Heart left ventricle (tissue), 16 donors: ENCODE measurements around the gene GPC2. TPM values are rescaled to one million over a fixed set of nuclear protein-coding genes. Genes with fewer than 3 reads are reported as not detected.
"Not testable (repeated sequence)": the region's sequence is repeated elsewhere in the genome, so short reads cannot be mapped to it uniquely, and the experiment has no call there.

Experiments
- ATAC-seq, 4 donors: fragments of 200-7000 bp; cut with Tn5 transposase; one replicate each; pipeline ENCODE4 v1.9.1; 2020 to 2022; ENCODE audit warnings: moderate library complexity in 4 of 4, mild to moderate bottlenecking in 3 of 4, moderate number of reproducible peaks in 1 of 4
- DNase-seq, 5 donors: peaks; one replicate each; pipeline ENCODE4 v3.0.0-alpha.2; 2020
- H3K27ac ChIP-seq, 12 donors: fragments of 200-600 bp; sonication (generic) in 4 of 12; one replicate each; pipeline versions ENCODE4 v1.5.0 to v1.8.0; 2016 to 2022; ENCODE audit warnings: mild to moderate bottlenecking in 2 of 12
- H3K27me3 ChIP-seq, 9 donors: fragments of 200-600 bp; sonication (generic) in 2 of 9; one replicate each; pipeline versions ENCODE4 v1.5.1 to v1.8.0; 2016 to 2022; ENCODE audit warnings: mild to moderate bottlenecking in 3 of 9
- H3K36me3 ChIP-seq, 9 donors: fragments of 200-600 bp; sonication (generic) in 2 of 9; one replicate each; pipeline versions ENCODE4 v1.5.0 to v1.8.0; 2018 to 2022; ENCODE audit warnings: mild to moderate bottlenecking in 2 of 9
- H3K4me1 ChIP-seq, 12 donors: fragments of 200-600 bp; sonication (generic) in 4 of 12; one replicate each; pipeline versions ENCODE4 v1.5.0 to v1.8.0; 2016 to 2022; ENCODE audit warnings: mild to moderate bottlenecking in 3 of 12
- H3K4me3 ChIP-seq, 12 donors: fragments of 200-600 bp; sonication (generic) in 4 of 12; one replicate each; pipeline versions ENCODE4 v1.5.0 to v1.8.0; 2017 to 2022; ENCODE audit warnings: mild to moderate bottlenecking in 9 of 12, moderate library complexity in 4 of 12
- H3K9me3 ChIP-seq, 12 donors: fragments of 200-600 bp; sonication (generic) in 4 of 12; one replicate each; pipeline versions ENCODE4 v1.5.0 to v1.8.0; 2016 to 2022; ENCODE audit warnings: mild to moderate bottlenecking in 1 of 12
- POLR2A ChIP-seq, 2 donors: fragments of 450-650 bp; IDR thresholded peaks; one replicate each; pipeline ENCODE4 v1.6.1; 2017; ENCODE audit warnings: antibody characterized with exemption in 2 of 2, mild to moderate bottlenecking in 2 of 2, moderate library complexity in 2 of 2
- WGBS, 4 donors: extraction: QIAGEN DNeasy Blood & Tissue Kit in 2 of 4; methylation state at CpG; one replicate each; pipeline versions ENCODE4 v1.1.5 to v1.1.7; 2013 to 2018; 5-methylcytosine and 5-hydroxymethylcytosine counted together
- intact Hi-C, 10 donors: fragments of 100-400 bp; cut with DNase I; formaldehyde crosslinking; loops; one replicate each; pipeline versions ENCODE4 v1.11.1 to v1.14.2; 2022
- polyA plus RNA-seq, 2 donors: library from polyadenylated mRNA; stranded (reverse); fragments of 200-250 nt; gene quantifications; one replicate each; pipeline ENCODE4 v1.2.3, GENCODE V29; 2013
- total RNA-seq, 9 donors: library from RNA; depleted of rRNA in 2 of 9; stranded (reverse); fragments of >200 nt in 2 of 9; fragmentation: NEBNext Ultra II Directional in 3 of 9; extraction: Animal tissue kit (Norgen Biotek cat#: 25700) in 3 of 9; gene quantifications; one replicate each; pipeline versions ENCODE4 v1.1.0 to v1.2.4, GENCODE V29; 2016 to 2023
- TF ChIP-seq, protein P1 (sequence below), 12 donors: fragments of 200-600 bp; sonication (generic) in 4 of 12; IDR thresholded peaks; one replicate each; pipeline versions ENCODE4 v1.5.0 to v1.8.0; 2018 to 2022; ENCODE audit warnings: antibody characterized with exemption in 12 of 12, mild to moderate bottlenecking in 5 of 12
- donor health status: ischemic (EF 13 %, LVEDD 7.1; RV severe dilation, severe dysfunction).
- donor health status: healthy with polysubstance abuse.
- donor health status: DM: no; HTN: yes; CAD: no.
- donor health status: DM: no; HTN: no; CAD: no.
- donor health status: ischemic (EF 25% LVEDD 6.9; RV normal size, moderate dysfunction).
- donor health status: ischemic (EF 25% LVEDD 5.7; RV mildly dilated, moderate dysfunction).
- donor health status: healthy.
- donor health status: DM: yes; HTN: yes; CAD: no.
- donor health status: ischemic (EF 35%, LVEDD 5.7; RV mildly dilated, moderate dysfunction).
- donor health status: nonischemic (EF 11% LVEDD 7.7; RV severe dilation, severe dysfunction).
- donor health status: DM: yes; HTN: yes; CAD: no.
- donor health status: PGD.
- donor health status: ischemic (EF 29% LVEDD 5.4; RV normal size, mild dysfunction).
- donor health status: nonischemic (EF 23%, LVEDD 6.1; RV moderate dilation, normal function).

The GPC2 gene
- total and polyA plus RNA-seq, 11 donors: 0.27 to 1.1 (median 0.50) TPM; not detected in 2

DNA sequence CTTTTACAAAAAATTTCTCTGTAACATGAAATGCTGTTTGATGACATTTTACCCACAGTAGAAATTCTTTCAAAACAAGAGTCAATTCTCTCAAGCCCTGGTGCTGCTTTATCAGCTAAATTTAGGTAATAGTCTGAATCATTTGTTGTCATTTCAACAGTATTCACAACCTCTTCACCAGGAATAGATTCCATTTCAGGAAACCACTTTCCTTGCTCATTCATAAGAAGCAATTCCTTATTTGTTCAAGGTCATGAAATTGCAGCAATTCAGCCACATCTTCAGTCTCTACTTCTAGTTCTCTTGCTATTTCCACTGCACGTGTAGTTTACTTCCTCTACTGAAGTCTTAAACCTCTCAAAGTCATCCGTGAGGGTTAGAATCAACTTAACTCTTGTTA, 14.6 kb upstream of the GPC2 start:
- WGBS, 4 donors: 61 to 68% (median 67%) methylated on average over 2 of the region's 2 CpGs
- ATAC-seq (no peak), DNase-seq (no peak)
- H3K9me3 ChIP-seq: no peaks in the 10 kb centered on the region
- no peaks in the 10 kb centered on the region for H3K27me3 ChIP-seq
- intact Hi-C loops: no loop called here
- no peak overlapping the region for H3K4me3 ChIP-seq
- H3K4me1 ChIP-seq: peaks cover 0 to 13% (median 0%) of the 10 kb centered on the region in 12 donors
- TF ChIP-seq, protein P1, sequence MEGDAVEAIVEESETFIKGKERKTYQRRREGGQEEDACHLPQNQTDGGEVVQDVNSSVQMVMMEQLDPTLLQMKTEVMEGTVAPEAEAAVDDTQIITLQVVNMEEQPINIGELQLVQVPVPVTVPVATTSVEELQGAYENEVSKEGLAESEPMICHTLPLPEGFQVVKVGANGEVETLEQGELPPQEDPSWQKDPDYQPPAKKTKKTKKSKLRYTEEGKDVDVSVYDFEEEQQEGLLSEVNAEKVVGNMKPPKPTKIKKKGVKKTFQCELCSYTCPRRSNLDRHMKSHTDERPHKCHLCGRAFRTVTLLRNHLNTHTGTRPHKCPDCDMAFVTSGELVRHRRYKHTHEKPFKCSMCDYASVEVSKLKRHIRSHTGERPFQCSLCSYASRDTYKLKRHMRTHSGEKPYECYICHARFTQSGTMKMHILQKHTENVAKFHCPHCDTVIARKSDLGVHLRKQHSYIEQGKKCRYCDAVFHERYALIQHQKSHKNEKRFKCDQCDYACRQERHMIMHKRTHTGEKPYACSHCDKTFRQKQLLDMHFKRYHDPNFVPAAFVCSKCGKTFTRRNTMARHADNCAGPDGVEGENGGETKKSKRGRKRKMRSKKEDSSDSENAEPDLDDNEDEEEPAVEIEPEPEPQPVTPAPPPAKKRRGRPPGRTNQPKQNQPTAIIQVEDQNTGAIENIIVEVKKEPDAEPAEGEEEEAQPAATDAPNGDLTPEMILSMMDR (IDR thresholded peaks at IDR 0.05): no peak
- no peak for TF ChIP-seq POLR2A (IDR thresholded peaks at IDR 0.05)
- H3K36me3 ChIP-seq: no peaks in the 10 kb centered on the region
- no peak overlapping the region for H3K27ac ChIP-seq

DNA sequence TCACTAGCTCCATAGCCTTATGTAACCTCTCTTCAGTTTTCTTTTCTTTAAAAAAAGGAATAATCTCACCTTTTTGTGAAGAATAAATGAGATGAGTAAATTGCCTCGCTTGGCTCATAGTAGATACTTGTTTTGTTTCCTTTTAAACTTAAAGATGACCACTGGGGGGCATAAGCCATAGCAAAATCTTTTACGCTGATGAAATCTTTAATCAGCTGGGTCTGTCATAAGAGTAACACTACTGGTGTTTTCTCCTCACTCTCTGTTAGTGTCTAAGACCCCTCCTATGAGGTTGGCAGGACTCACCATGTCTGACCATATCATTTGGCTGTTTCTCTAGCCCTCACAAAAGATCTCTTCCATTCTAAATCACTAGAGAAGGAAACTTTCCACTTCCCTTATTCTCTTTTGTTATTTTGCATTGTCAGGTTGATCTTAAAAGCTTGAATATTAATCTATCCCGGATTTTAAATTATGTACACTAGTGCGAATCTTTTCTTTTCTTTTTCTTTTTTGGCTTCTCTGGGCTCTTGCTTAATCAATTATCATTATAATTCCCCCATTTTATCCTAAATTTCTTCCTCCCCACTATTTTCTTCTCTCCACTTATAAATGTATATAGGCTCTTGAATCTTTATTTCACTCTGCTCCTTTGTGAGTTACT, 13.0 kb upstream of the GPC2 start:
- H3K4me3 ChIP-seq: no peak overlapping the region
- no peaks in the 10 kb centered on the region for H3K9me3 ChIP-seq
- intact Hi-C loops: no loop called here
- no peak overlapping the region for H3K27ac ChIP-seq
- no peaks in the 10 kb centered on the region for H3K36me3 ChIP-seq
- DNase-seq (no peak), ATAC-seq (no peak)
- 66 to 73% (median 69%) methylated on average over 4 of the region's 4 CpGs for WGBS, 4 donors
- H3K4me1 ChIP-seq: peaks cover 0 to 13% (median 0%) of the 10 kb centered on the region in 12 donors
- H3K27me3 ChIP-seq: no peaks in the 10 kb centered on the region
- TF ChIP-seq POLR2A (IDR thresholded peaks at IDR 0.05): no peak
- TF ChIP-seq, protein P1 (IDR thresholded peaks at IDR 0.05): peak in 9 of 12 donors; percentile 14 to 45 (median 31)

DNA sequence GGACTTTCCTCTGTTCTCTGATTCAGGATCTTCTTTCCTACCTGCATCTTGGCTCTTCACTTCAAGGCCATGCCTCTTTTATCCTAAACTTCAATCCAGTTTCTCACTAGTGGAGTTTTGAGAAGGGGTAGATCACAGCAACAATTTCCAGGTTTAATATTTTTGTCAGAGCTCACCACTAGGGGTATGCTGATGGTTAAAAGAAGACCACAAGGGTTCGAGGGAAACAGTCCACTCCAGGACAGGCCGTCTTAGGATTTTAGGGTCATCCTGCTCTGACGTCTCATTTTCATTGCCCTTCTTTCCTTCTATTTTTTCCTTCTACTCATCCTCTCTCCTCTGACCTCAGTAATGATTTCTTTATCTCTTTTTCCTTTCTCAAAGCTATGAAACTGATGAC, 11.9 kb upstream of the GPC2 start:
- Histone ChIP-seq H3K9me3 (no peaks in the 10 kb centered on the region), H3K4me3 (no peak overlapping the region), H3K36me3 (no peaks in the 10 kb centered on the region), H3K27me3 (no peaks in the 10 kb centered on the region), H3K4me1 (peaks cover 0 to 13% (median 0%) of the 10 kb centered on the region in 12 donors), H3K27ac (no peak overlapping the region)
- TF ChIP-seq, protein P1 (IDR thresholded peaks at IDR 0.05): no peak
- no peak for TF ChIP-seq POLR2A (IDR thresholded peaks at IDR 0.05)
- ATAC-seq (no peak), DNase-seq (no peak)
- intact Hi-C loops: no loop called here
- 66 to 82% (median 77%) methylated on average over 3 of the region's 3 CpGs for WGBS, 4 donors

DNA sequence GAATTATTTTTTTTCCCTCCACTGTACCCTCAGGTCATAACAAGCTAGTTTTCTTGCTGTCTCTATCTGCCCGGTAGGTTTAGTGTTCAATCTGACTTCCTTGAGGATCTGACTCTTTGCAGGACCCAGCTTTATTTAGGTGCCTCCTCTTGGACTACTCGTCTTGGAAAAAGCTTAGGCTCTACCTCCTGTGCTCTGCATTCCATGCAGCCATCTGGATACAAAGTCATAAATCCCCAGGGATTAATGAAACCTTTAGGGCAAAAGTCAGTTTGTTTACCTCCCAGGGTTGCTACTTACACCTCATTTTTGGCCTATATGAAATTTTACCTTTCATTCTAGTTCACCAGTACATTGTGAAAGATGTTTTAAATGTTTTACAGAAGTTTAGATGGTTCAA, 8.5 kb upstream of the GPC2 start:
- Histone ChIP-seq H3K4me1 (peaks cover 0 to 7% (median 0%) of the 10 kb centered on the region in 12 donors), H3K9me3 (no peaks in the 10 kb centered on the region), H3K36me3 (no peaks in the 10 kb centered on the region), H3K27me3 (peaks cover 0 to 19% (median 0%) of the 10 kb centered on the region in 9 donors), H3K27ac (no peak overlapping the region), H3K4me3 (no peak overlapping the region)
- intact Hi-C loops: no loop called here
- ATAC-seq (no peak), DNase-seq (no peak)
- WGBS, 4 donors: 67 to 74% (median 71%) methylated on average over 2 of the region's 2 CpGs
- TF ChIP-seq, protein P1 (IDR thresholded peaks at IDR 0.05): no peak
- TF ChIP-seq POLR2A (IDR thresholded peaks at IDR 0.05): no peak

DNA sequence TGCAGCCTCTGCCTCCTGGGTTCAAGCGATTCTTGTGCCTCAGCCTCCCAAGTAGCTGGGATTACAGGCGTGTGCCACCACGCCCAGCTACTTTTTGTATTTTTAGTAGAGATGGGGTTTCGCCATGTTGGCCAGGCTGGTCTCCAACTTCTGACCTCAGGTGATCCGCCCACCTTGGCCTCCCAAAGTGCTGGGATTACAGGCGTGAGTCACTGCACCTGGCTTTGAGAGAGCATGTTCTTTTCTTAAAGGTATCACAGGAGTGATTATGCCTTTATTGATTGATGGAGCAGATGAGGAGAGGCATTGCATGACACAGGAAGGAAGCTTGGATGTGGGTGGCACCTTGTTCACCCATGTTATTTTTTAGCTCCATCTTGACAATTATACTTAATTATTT, 5.9 kb upstream of the GPC2 start:
- 91 to 95% (median 93%) methylated on average over 6 of the region's 6 CpGs for WGBS, 4 donors
- intact Hi-C loops: not testable (repeated sequence)

DNA sequence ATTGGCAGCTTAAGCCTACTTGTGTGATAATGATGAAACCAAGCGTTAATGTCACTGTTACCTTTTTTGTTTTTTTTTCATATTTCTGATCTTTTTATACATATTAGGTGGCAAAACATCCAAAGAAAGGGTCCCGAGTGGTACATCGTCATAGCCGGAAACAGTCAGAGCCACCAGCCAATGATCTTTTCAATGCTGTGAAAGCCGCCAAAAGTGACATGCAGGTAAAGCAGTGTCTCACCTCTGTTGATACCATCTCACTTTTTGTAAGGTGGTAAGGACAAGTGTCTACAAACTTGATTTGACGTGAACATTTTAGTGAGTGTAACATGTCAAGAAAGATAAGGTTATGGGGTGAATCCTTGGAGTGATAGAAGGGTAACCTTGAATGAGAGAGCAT, 5.4 kb upstream of the GPC2 start:
- ATAC-seq, H3K27ac ChIP-seq, H3K4me3 ChIP-seq, H3K4me1 ChIP-seq, H3K36me3 ChIP-seq, H3K9me3 ChIP-seq, intact Hi-C loops, DNase-seq: not testable (repeated sequence)
- 78 to 91% (median 83%) methylated on average over 6 of the region's 6 CpGs for WGBS, 4 donors
- peaks cover 0 to 19% (median 0%) of the 10 kb centered on the region in 9 donors for H3K27me3 ChIP-seq

More for the DNA sequence above, 5.9 kb upstream of the GPC2 start:
- ATAC-seq, DNase-seq, H3K9me3 ChIP-seq, H3K4me1 ChIP-seq, H3K27ac ChIP-seq, H3K36me3 ChIP-seq, H3K4me3 ChIP-seq: not testable (repeated sequence)
- H3K27me3 ChIP-seq: peaks cover 0 to 19% (median 0%) of the 10 kb centered on the region in 9 donors

DNA sequence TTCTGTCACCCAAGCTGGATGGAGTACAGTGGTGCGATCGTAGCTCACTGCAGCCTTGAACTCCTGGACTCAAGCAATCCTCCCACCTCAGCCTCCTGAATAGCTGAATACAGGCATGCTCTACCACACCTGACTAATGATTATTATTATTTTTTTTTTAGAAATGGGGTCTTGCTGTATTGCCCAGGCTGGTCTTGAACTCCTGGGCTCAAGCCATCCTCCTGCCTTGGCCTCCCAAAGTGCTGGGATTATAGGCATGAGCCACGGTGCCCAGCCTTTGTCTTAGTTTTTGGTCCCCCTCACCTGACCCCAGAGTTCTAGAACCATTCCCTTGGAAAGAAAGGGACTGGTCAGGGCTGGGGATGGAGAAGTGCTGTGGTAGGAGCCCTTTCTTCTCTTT, 2.9 kb upstream of the GPC2 start:
- H3K27ac ChIP-seq, ATAC-seq, H3K4me3 ChIP-seq, DNase-seq, H3K9me3 ChIP-seq, intact Hi-C loops, H3K36me3 ChIP-seq: not testable (repeated sequence)
- peaks cover 0 to 16% (median 8%) of the 10 kb centered on the region in 12 donors for H3K4me1 ChIP-seq
- H3K27me3 ChIP-seq: peaks cover 0 to 19% (median 0%) of the 10 kb centered on the region in 9 donors
- WGBS, 4 donors: 94 to 97% (median 95%) methylated on average over 3 of the region's 3 CpGs
